HepG2 (cell line): ENCODE results near the gene RHBDL1. TPM values are rescaled to one million over a fixed set of nuclear protein-coding genes. Genes with fewer than 3 reads are reported as not detected.

Source experiments
- ARID3A ChIP-seq: IDR thresholded peaks from 2 replicates; pipeline ENCODE4 v1.6.1; 2012; ENCODE audit warnings: low read depth, low read length, improper control_type of control experiment
- CBX1 ChIP-seq: IDR thresholded peaks from one replicate; pipeline ENCODE4 v1.6.1; 2016; ENCODE audit warnings: antibody characterized with exemption, low read depth
- KDM2A ChIP-seq: sonication (generic); formaldehyde crosslinking; IDR thresholded peaks from 2 replicates; pipeline ENCODE4 v1.4.0; 2020; ENCODE audit warnings: low read depth, missing genetic modification reagents, borderline replicate concordance
- MAF1 ChIP-seq: sonication (generic); formaldehyde crosslinking; IDR thresholded peaks from 2 replicates; pipeline ENCODE4 v1.5.0; 2020; ENCODE audit warnings: missing genetic modification reagents, borderline replicate concordance
- MIER3 ChIP-seq: IDR thresholded peaks from 2 replicates; pipeline ENCODE4 v1.6.1; 2016; ENCODE audit warnings: missing compliant biosample characterization, borderline replicate concordance
- SIX1 ChIP-seq: sonication (generic); formaldehyde crosslinking; IDR thresholded peaks from 2 replicates; pipeline ENCODE4 v1.4.0; 2020; ENCODE audit warnings: missing genetic modification reagents, borderline replicate concordance
- SNAPC4 ChIP-seq: sonication (generic); formaldehyde crosslinking; IDR thresholded peaks from 2 replicates; pipeline ENCODE4 v1.4.0; 2020; ENCODE audit warnings: mild to moderate bottlenecking, missing genetic modification reagents
- THAP8 ChIP-seq: sonication (generic); formaldehyde crosslinking; IDR thresholded peaks from 2 replicates; pipeline ENCODE4 v1.5.1; 2020; ENCODE audit warnings: missing genetic modification reagents, mild to moderate bottlenecking, borderline replicate concordance
- TSC22D2 ChIP-seq: sonication (generic); formaldehyde crosslinking; IDR thresholded peaks from 2 replicates; pipeline ENCODE4 v1.5.1; 2020; ENCODE audit warnings: missing genetic modification reagents, mild to moderate bottlenecking, borderline replicate concordance
- ZNF616 ChIP-seq: sonication (generic); formaldehyde crosslinking; IDR thresholded peaks from 2 replicates; pipeline ENCODE4 v1.5.0; 2020; ENCODE audit warnings: low read depth, mild to moderate bottlenecking, missing genetic modification reagents
- polyA plus RNA-seq, 8 experiments: library from polyadenylated mRNA; depleted of rRNA in 3 of 8; stranded (reverse) in 7 of 8; unstranded in 1 of 8; fragments of >200 nt; fragmentation: Illumina TruSeq in 4 of 8; extraction: Trizol in 4 of 8; gene quantifications; 2 replicates each; pipeline versions ENCODE4 v1.2.1 to v1.2.3, GENCODE V29; 2011 to 2016; ENCODE audit warnings: low read depth in 4 of 8, missing spikeins in 1 of 8, mixed read lengths in 1 of 8; ENCODE audit not compliant: insufficient read depth in 1 of 8
- total RNA-seq, 5 experiments: library from RNA; depleted of rRNA; stranded (reverse); fragments of >200 nt; fragmentation: Illumina TruSeq; extraction: Trizol; gene quantifications; 2 replicates each; pipeline ENCODE4 v1.2.3, GENCODE V29; 2016; ENCODE audit warnings: low read depth in 1 of 5
- TF ChIP-seq, protein P1 (sequence below): sonication (generic); formaldehyde crosslinking; conservative IDR thresholded peaks from 2 replicates; pipeline ENCODE4 v1.4.0; 2020; ENCODE audit warnings: mild to moderate bottlenecking, missing genetic modification reagents, moderate library complexity
- TF ChIP-seq, protein P2 (sequence below): sonication (generic); formaldehyde crosslinking; IDR thresholded peaks from 2 replicates; pipeline ENCODE4 v1.8.0; 2022; ENCODE audit warnings: missing genetic modification reagents, mild to moderate bottlenecking, inconsistent platforms, borderline replicate concordance
- TF ChIP-seq, protein P3 (sequence below): sonication (generic); formaldehyde crosslinking; IDR thresholded peaks from 2 replicates; pipeline ENCODE4 v1.4.0; 2020; ENCODE audit warnings: mild to moderate bottlenecking, missing genetic modification reagents, borderline replicate concordance

Gene RHBDL1
- total and polyA plus RNA-seq, 2 of the 13 experiments (the other 11 are each of a cell fraction or from before 2014, with no cell fraction given) = 1.8 to 3.8 TPM

DNA sequence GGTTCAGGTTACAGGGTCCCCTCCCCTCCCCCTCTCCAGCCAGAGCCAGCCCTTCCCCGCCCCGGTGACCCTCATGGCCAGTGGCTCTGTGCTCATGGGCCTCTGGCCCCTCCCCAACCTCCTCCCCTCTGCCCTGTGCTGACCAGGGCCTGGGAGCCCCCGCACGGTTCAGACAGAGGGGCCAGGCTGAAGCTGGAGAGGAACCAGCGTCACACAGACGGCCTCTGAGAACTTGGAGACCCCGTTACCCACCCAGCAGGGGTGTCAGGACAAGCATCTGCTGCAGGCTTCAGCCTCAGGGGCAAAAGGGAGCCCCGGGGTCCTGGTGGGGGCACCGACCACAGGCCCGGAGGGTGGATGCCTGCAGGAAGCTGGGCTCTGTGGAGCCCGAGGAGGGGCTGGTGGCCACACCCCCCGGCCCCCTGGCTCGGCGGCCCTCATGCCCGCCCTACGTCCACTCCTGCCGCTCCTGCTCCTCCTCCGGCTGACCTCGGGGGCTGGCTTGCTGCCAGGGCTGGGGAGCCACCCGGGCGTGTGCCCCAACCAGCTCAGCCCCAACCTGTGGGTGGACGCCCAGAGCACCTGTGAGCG is 44.6 kb upstream of the RHBDL1 start, which contains the start of gene WFIKKN1 (continued):
- TF ChIP-seq ARID3A = no peak
- TF ChIP-seq SIX1 (CRISPR knock-in tag) = no peak
- TF ChIP-seq MIER3 (CRISPR knock-in tag) = no peak
- peak; percentile 79; the same call in 1 of the 2 replicates for TF ChIP-seq KDM2A
- TF ChIP-seq CBX1 = no peak
- no peak for TF ChIP-seq ZNF616 (CRISPR knock-in tag)
- TF ChIP-seq TSC22D2 = no peak
- TF ChIP-seq, protein P1, sequence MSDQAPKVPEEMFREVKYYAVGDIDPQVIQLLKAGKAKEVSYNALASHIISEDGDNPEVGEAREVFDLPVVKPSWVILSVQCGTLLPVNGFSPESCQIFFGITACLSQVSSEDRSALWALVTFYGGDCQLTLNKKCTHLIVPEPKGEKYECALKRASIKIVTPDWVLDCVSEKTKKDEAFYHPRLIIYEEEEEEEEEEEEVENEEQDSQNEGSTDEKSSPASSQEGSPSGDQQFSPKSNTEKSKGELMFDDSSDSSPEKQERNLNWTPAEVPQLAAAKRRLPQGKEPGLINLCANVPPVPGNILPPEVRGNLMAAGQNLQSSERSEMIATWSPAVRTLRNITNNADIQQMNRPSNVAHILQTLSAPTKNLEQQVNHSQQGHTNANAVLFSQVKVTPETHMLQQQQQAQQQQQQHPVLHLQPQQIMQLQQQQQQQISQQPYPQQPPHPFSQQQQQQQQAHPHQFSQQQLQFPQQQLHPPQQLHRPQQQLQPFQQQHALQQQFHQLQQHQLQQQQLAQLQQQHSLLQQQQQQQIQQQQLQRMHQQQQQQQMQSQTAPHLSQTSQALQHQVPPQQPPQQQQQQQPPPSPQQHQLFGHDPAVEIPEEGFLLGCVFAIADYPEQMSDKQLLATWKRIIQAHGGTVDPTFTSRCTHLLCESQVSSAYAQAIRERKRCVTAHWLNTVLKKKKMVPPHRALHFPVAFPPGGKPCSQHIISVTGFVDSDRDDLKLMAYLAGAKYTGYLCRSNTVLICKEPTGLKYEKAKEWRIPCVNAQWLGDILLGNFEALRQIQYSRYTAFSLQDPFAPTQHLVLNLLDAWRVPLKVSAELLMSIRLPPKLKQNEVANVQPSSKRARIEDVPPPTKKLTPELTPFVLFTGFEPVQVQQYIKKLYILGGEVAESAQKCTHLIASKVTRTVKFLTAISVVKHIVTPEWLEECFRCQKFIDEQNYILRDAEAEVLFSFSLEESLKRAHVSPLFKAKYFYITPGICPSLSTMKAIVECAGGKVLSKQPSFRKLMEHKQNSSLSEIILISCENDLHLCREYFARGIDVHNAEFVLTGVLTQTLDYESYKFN (CRISPR knock-in tag) = peak; percentile 87
- TF ChIP-seq THAP8 (CRISPR knock-in tag) = no peak
- no peak for TF ChIP-seq MAF1 (CRISPR knock-in tag)
- TF ChIP-seq, protein P2, sequence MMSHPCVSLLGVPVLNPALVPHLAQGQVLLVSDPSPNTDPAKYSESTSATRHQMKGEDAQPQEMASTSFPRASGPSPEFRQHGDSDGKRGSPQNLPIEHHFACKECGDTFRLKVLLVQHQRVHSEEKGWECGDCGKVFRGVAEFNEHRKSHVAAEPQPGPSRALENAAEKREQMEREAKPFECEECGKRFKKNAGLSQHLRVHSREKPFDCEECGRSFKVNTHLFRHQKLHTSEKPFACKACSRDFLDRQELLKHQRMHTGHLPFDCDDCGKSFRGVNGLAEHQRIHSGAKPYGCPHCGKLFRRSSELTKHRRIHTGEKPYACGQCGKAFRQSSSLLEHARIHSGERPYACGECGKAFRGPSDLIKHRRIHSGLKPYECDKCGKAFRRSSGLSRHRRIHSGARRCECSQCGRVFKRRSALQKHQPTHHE = no peak
- TF ChIP-seq, protein P3, sequence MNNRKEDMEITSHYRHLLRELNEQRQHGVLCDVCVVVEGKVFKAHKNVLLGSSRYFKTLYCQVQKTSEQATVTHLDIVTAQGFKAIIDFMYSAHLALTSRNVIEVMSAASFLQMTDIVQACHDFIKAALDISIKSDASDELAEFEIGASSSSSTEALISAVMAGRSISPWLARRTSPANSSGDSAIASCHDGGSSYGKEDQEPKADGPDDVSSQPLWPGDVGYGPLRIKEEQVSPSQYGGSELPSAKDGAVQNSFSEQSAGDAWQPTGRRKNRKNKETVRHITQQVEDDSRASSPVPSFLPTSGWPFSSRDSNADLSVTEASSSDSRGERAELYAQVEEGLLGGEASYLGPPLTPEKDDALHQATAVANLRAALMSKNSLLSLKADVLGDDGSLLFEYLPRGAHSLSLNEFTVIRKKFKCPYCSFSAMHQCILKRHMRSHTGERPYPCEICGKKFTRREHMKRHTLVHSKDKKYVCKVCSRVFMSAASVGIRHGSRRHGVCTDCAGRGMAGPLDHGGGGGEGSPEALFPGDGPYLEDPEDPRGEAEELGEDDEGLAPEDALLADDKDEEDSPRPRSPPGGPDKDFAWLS (CRISPR knock-in tag) = peak; percentile 83; the same call in 1 of the 2 replicates
- 0 out of 2 replicates have a peak, but pooled peaks have one; percentile 54 for TF ChIP-seq SNAPC4 (CRISPR knock-in tag)
